HG03196 (cell line): ENCODE data around the gene SPACDR.
"Not testable (repeated sequence)": the region's sequence is repeated elsewhere in the genome, so short reads cannot be mapped to it uniquely, and the experiment has no call there.

Source experiments
- ATAC-seq: cut with Tn5 transposase; IDR thresholded peaks from one replicate; pipeline ENCODE4 v1.9.1; 2021; ENCODE audit not compliant: unreplicated experiment

SPACDR gene

DNA sequence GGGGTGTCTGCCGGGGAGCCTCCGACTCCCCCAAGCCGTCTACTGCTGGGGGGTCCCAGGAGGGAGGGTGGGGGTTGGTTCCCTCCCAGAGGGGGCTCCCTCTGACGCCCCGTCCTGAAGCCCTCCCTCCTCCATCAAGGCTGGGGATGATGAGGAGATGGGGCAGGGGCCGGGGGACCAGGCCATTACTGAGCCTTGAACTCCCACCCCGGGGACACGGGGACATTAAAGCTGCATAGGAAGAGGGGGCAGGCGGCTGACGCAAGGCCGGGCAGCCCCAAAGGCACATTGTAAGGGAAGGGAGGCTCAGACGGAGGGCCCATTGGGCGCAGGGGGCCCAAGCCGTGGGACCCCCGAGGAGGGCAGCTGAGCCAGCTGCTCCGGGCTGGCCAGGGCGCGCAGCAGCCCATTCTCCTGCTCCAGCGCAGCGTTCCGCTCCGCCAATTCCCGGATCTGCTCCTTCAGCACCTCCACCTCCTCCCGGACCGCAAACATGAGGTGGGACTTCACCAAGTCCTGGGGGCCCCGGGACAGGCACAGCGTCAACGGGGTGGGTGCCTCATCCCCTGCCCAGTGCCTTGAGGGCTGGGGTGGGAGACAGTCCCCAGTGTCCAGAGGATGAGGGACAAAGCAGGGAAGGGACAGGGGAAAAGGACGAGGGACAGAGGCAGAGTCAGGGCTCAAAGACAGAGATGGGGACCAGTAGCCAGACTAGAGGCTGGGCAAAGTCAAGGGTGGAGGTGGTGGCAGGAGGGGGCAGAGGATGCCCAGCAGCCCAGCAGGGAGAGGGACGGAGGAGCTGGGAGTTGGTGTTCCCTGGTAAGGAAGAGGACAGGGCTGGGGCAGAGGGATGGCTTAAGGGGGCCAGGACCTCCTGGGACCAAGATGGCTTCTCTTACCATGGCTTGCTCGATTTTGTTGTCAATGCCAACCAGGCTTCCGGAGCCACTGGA is 2.9 kb upstream of the SPACDR start:
- ATAC-seq, result no peak

DNA sequence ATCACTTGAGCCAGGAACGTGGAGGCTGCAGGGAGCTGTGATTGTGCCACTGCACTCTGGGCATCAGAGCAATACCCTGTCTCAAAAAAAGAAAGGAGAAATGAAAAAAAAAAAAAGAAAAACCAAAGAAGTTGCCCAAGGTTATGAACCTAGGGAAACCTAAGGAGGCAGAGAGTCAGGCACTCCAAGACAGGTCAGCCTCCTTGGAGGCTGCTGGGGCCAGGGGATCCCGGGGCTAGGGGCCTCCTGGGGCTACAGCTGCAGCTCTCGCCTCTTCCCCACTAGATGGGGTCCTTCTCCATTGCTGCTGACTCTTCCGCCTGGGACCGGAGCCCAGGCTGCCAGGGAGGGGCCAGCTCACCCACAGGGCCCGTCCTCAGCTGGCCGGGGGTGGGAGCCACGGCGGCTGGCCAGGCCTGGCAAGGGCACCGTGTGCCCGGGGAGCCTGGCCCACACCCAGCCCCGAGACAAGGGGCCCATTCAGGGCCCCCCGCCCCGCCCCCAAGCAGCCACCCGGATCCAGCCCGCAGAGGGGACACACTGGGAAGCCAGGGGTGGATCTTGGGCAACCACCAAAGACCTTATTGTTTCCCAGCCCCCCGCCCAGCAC is 1.7 kb upstream of the SPACDR start:
- ATAC-seq, result no peak

DNA sequence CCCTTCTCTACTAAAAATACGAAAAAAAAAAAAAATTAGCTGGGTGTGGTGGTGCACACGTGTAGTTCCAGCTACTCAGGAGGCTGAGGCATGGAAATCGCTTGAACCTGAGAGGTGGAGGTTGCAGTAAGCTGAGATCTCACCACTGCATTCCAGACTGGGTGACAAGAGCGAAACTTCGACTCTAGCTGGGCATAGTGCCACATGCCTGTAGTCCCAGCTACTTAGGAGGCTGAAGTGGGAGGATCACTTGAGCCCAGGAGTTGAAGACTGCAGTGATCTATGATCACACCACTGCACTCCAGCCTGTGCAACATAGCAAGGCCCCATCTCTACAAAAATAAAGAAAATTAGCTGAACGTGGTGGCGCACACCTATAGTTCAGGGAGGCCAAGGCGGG is 1.2 kb upstream of the SPACDR start:
- ATAC-seq, result no peak

DNA sequence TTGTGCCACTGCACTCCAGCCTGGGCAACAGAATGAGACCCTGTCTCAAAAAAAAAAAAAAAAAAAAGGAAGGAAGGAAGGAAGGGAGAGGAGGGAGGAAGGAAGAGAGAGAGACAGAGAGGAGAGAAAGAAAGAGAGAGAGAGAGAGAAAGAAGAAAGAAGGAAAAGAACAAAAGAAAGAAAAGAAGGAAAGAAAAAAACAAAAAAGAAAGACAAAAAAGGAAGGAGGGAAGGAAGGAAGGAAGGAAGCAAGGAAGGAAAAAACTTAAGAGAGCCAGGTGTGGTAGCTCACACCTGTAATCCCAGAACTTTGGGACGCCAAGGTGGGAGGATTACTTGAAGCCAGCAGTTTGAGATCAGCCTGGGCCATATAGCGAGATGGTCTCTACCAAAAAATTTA is 731 bp upstream of the SPACDR start:
- no peak for ATAC-seq

DNA sequence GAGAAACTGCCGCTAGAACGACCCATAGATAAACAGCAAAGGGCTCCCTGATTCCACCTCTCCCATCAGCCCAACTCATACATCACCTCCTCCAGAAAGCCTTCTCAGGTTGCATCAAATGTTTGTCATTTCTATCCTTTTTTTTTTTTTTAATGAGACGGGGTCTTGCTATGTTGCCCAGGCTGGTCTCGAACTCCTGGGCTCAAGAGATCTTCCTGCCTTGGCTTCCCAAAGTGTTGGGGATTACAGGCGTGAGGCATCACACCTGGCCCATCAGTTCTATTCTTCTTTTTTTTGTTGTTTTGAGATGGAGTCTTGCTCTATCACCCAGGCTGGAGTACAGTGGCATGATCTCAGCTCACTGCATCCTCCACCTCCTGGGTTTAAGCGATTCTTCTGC is 7.0 kb downstream of the SPACDR start:
- no peak for ATAC-seq

DNA sequence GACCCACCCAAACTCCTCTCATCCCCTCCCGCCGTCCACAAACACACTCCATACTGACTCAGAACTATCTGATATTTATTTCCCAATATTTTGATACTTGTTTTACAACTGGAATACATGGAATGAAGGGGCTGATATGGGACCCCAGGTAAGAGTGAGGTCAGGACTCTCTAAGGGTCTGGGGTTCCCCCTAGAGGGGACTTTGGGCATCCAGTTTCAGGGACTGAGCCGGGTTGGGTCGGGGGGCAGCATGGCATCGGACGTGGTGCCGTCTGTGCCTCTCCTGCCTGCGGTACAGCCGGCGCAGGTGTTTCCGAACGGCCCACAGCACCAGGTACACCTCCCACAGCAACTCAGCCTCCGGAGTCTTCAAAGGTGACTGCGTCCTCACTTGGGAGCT is 7.5 kb downstream of the SPACDR start:
- ATAC-seq, result no peak

DNA sequence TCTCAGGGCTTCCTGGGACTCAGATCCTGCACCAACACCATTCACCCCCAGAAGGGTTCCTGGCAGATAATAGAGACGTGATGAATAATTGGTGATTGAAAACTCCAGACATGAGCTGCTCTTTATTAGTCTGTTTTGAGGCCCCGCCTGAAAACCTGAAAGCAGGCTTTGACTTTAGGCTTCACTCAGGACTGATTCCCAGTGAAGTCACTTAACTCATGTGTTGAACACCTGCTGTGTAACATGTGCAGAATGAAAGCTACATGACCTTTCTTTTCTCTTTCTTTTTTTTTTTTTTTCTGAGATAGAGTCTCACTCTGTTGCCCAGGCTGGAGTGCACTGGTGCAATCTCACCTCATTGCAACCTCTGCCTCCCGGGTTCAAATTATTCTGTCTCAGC is 8.9 kb downstream of the SPACDR start:
- ATAC-seq, result no peak

DNA sequence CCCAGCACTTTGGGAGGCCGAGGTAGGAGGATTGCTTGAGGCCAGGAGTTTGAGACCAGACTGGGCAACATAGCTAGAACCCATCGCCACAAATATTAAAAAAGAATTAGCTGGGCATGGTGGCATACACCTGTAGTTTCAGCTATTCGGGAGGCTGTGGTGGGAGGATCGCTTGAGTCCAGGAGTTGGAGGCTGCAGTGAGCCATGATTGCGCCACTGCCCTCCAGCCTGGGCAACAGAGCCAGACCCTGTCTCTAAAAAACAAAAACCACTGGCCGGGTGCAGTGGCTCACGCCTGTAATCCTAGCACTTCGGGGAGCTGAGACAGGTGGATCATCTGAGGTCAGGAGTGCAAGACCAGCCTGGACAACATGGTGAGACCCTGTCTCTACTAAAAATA is 10.2 kb downstream of the SPACDR start:
- not testable (repeated sequence) for ATAC-seq

DNA sequence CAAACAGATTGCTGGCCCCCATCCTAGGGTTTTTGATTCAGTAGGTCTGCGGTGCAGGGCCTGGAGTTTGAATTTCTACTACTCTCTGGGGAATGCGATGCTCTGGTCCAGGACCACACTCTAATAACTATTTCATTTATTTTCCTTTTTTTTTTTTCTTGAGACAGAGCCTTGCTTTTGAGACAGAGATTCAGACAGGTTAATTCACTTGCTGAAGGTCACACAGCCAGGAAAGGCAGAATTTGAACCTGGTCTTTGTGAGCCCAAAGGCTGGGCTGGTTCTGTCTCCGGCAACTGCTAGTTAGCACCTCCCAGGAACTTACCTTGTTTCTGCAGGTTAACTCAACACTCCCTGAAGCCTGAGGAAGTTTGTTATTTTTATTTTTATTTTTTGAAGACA is 11.5 kb downstream of the SPACDR start:
- no peak for ATAC-seq

DNA sequence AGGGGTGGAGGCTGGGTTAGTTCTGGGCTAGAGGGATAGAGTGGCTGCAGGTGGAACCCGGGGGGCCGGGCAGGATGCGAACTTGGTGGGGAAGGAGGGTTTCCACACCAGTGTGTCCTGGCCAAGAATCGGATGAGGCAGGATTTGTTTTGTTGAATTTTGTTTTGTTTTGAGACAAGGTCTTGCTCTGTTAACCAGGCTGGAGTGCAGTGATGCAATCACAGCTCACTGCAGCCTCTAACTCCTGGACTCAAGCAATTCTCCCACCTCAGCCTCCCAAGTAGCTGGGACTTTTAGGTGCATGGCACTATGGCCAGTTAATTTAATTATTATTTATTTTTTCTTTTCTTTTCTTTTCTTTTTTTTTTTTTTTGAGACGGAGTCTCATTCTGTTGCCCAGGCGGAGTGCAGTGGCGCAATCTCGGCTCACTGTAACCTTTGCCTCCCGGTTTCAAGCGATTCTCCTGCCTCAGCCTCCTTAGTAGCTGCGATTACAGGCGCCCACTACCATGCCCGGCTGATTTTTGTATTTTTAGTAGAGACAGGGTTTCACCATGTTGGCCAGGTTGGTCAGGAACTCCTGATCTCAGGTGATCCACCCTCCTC is 14.8 kb downstream of the SPACDR start:
- ATAC-seq, result no peak

DNA sequence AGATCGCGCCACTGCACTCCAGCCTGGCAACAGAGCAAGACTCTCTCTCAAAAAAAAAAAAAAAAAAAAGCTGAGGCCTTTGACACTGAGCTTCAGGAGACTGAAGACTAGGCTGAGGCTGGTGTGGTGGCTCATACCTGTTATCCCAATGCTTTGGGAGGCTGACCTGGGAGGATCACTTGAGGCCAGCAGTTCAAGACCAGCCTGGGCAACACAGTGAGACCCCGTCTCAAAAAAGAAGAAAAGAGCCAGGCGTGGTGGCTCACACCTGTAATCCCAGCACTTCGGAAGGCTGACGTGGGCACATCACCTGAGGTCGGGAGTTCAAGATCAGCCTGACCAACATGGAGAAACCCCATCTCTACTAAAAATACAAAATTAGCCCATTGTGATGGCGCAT is 16.7 kb downstream of the SPACDR start:
- not testable (repeated sequence) for ATAC-seq

DNA sequence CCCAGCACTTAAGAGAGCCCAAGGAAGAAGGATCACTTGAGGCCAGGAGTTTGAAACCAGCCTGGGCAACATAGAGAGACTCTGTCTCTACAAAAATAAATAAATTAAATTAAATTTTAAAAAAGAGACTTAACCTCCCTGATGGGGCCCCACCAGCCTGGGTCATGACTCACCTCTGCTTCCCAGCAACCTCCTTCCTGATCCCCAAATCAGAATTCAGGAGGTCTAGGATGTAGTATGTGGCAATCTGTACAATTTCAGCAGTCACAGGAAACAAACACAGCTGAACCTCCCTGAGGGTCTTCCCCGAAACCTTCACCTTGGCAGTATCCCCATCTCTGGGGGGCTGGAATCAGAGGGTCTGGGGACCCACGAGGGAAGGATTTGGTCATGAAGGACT is 18.0 kb downstream of the SPACDR start:
- no peak for ATAC-seq

DNA sequence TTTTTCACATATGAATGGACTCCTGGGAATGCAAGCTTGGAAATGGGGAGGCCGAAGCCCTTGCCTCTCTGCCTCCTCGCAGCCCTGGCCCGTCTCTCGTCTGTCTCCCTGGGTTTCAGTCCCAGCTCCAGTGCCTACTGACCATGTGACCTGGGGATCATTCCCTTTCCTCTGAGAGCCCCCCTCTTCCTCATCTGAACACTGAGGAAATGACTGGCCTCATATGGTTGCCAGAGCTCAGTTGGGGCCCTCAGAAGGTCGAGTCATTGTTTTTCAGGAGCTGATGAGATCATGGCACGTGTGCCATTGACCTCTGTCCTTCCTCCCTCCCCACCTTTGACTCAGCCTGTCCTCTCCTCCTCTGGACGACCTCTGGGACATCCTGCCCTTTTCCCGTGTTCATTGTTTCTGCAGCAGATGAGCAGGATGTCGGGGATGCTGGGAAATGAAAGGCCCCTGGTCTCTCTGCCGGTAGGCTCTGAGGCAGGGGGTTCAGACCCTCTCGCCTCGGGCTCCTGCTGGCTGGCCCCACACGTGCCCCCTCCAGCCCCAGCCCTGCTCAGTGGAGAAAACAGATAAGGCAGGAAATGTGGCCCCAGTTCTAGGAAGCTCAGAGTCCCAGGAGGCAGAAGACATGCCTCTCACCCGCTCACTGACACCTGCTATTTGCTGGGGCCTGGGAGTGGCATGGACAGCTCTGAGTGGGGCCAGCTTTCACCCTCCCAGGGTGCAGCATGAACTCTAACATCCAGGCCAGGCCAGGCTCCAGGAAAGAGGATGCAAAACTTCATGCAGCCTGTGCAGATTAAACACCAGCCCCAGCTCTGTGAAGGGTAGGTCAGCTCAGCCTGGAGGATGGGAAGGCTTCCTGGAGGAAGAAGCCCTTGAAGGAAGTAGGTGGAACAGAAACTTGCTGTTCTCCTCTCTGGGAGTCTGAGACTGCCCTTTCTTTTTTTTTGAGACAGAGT is 19.5 kb downstream of the SPACDR start:
- no peak for ATAC-seq

DNA sequence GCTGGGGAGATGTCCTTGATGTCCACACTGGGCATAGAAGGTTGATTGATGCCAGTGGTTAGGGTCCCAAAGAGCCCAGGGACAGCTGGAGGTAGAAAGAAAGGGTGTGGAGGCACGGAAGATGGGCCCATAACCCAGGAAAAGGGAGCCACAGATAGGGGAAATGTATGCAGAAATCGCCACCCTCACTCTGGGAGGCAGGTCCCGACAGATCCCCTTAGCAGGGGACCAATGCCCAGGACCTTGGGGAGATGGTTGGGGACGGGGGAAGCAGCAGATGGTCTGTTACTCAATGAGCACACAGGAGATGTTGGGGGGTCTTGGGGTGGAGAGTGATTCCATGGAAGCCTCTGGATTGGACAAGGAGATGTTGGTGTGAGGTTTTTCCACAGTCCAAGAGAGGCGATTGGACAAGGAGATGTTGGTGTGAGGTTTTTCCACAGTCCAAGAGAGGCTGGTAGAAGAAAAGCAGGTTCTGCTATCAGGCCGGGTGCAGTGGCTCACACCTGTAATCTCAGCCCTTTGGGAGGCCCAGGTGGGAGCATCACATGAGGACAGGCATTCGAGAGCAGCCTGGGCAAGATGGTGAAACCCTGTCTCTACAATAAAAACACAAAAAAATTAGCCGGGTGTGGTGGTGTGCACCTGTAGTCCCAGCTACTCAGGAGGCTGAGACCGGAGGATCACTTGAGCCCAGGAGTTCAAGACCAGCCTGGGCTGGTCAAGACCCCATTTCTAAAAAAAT is 20.8 kb downstream of the SPACDR start:
- ATAC-seq, result no peak

DNA sequence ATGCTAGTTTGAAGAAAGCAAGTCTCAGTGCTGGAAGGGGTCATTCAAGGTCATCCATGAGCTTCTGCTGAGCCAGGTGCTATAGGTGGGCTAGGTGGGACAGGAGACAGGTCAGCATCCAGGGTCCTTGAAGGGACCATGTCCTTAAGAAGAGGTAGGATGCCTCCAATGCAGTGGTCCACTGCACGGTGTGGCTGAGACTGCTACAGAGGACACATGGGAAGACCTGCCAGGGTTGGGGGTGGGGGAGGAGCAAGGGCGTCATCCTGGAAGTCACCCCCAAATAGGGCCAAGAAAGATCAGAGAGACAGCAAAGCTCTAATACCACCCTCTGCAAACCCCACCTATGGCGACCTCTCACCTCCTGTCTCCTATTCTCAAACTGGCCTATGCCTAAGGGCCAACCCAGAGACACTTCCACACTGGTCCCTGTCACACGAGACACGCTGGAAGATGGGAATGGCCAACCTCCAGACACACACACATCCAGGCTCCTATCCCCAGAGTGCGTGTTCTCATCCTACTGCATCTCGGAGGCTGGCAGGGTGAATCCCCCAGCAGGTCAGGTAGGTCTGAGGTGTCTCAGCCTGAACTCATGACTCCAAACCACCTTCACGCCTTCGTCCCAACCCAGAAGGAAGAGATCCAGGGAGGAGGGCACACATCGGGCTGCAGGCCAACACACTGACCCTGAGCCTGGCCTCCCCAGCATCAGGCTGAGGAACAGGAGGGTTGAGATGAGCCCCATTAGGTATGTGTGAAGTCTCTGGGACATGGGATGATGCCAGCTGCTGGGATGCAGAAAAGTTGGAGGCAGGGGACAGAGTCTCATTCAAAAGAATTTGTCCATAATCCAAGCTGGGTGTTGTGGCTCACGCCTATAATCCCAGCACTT is 22.2 kb downstream of the SPACDR start:
- no peak for ATAC-seq

DNA sequence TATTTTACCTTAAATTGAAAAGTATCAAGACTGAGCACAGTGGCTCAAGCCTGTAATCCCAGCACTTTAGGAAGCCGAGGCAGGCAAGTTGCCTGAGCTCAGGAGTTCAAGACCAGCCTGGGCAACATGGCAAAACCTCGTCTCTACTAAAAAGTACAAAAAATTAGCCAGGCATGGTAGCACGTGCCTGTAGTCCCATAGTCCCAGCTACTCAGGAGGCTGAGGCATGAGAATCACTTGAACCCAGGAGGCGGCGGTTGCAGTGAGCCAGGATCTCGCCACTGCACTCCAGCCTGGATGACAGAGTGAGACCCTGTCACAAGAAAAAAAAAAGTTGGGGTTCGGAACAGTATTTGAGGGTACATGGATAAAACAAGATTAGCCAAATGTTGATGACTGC is 24.8 kb downstream of the SPACDR start:
- not testable (repeated sequence) for ATAC-seq

DNA sequence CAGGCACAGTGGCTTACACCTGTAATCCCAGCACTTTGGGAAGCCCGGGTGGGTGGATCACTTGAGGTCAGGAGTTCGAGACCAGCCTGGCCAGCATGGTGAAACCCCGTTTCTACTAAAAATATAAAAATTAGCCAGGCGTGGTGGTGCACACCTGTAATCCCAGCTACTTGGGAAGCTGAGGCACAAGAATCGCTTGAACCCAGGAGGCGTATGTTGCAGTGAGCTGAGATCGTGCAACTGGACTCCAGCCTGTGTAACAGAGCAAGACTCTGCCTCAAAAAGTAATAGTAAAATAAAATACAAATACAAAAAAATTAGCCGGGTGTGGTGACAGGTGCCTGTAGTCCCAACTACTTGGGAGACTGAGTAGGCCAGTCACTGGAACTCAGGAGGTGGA is 25.3 kb downstream of the SPACDR start:
- not testable (repeated sequence) for ATAC-seq

DNA sequence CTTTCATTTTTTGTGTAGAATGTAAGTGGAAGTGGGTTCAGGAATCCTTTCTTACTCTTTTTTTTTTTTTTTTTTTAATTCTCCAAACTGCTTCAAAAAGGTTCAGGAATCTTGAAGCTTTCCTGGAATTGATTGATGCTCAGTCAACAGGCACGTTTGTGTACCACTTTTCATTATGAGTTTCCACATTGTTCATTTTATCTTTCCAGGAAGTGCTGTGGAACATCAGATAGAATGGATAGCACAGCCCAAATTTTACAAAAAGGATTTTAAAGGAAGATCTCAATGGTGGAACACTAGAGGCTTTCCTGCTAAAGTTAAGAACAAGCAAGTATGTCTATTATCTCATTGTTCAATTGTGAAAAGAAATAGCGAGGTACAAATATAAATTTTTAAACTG is 25.9 kb downstream of the SPACDR start:
- no peak for ATAC-seq
